Measurements from ENCODE around the gene MICAL2.

The MICAL2 gene

GRCh38 chr11:12186701-12187100, 76.3 kb downstream of the MICAL2 start:
- DNase-seq = peak; percentile 33
- Histone ChIP-seq H3K27ac (peak overlapping the region; percentile 28), H3K27me3 (ENCODE audit: insufficient read depth, low read depth, severe bottlenecking) (no peaks in the 10 kb centered on the region), H3K4me3 (ENCODE audit: low read depth, low read length) (no peak overlapping the region), H3K9me3 (ENCODE audit: severe bottlenecking) (no peaks in the 10 kb centered on the region), H3K36me3 (no peaks in the 10 kb centered on the region)
- TF ChIP-seq, protein P1, sequence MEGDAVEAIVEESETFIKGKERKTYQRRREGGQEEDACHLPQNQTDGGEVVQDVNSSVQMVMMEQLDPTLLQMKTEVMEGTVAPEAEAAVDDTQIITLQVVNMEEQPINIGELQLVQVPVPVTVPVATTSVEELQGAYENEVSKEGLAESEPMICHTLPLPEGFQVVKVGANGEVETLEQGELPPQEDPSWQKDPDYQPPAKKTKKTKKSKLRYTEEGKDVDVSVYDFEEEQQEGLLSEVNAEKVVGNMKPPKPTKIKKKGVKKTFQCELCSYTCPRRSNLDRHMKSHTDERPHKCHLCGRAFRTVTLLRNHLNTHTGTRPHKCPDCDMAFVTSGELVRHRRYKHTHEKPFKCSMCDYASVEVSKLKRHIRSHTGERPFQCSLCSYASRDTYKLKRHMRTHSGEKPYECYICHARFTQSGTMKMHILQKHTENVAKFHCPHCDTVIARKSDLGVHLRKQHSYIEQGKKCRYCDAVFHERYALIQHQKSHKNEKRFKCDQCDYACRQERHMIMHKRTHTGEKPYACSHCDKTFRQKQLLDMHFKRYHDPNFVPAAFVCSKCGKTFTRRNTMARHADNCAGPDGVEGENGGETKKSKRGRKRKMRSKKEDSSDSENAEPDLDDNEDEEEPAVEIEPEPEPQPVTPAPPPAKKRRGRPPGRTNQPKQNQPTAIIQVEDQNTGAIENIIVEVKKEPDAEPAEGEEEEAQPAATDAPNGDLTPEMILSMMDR (IDR thresholded peaks at IDR 0.05; ENCODE audit: low read depth, low read length) = no peak

- H3K9me3 ChIP-seq (ENCODE audit: severe bottlenecking) = no peaks in the 10 kb centered on the region
- DNase-seq = no peak
- no peaks in the 10 kb centered on the region for H3K36me3 ChIP-seq
- H3K4me3 ChIP-seq (ENCODE audit: low read depth, low read length) = no peak overlapping the region
- no peak overlapping the region for H3K27ac ChIP-seq
- TF ChIP-seq, protein P1 (IDR thresholded peaks at IDR 0.05; ENCODE audit: low read depth, low read length) = no peak
- H3K27me3 ChIP-seq (ENCODE audit: insufficient read depth, low read depth, severe bottlenecking) = no peaks in the 10 kb centered on the region
Observed at GRCh38 chr11:12187399-12187798, 77.0 kb downstream of the MICAL2 start.

DNA sequence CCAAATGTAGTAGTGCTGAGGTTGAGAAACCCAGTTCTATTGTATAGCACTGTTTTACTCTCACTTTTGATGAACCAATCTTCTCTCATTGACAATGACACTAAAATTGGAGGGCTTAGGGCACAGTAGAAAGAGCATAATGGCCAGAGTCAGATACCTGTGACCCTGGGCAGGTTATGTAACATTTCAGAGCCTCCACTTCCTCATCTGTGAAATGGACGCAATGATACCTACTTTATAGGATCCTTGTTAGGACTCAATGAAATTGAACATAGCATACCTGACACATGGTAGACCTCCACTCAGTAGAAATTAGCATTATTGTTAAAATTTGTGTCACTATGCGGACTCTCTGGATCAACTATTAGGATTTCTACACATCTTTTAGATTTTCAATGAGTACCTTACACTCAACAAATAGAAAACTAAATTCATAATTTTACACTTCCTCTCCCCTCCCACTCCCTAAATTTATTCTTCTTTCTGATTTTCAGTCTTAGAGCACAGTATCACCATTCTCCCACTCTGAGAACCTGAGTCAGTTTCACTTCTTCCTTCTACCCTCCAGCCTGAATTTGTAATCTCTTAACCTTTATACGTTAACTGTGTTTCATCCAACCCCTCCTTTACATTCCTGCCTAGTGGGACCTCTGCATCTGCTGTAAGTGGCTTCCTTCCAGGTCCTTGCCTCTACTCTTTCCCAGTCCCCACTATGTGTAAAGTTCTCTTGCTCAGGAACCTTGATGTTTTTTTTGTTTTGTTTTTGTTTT, 78.3 kb downstream of the MICAL2 start:
- DNase-seq = no peak
- Histone ChIP-seq H3K27me3 (ENCODE audit: insufficient read depth, low read depth, severe bottlenecking) (no peaks in the 10 kb centered on the region), H3K4me3 (ENCODE audit: low read depth, low read length) (no peak overlapping the region), H3K27ac (no peak overlapping the region), H3K36me3 (no peaks in the 10 kb centered on the region), H3K9me3 (ENCODE audit: severe bottlenecking) (no peaks in the 10 kb centered on the region)
- TF ChIP-seq, protein P1 (IDR thresholded peaks at IDR 0.05; ENCODE audit: low read depth, low read length) = no peak

GRCh38 chr11:12189543-12190235, 79.3 kb downstream of the MICAL2 start:
- H3K27ac ChIP-seq = no peak overlapping the region
- no peaks in the 10 kb centered on the region for H3K9me3 ChIP-seq (ENCODE audit: severe bottlenecking)
- no peaks in the 10 kb centered on the region for H3K36me3 ChIP-seq
- TF ChIP-seq, protein P1 (IDR thresholded peaks at IDR 0.05; ENCODE audit: low read depth, low read length) = no peak
- no peak overlapping the region for H3K4me3 ChIP-seq (ENCODE audit: low read depth, low read length)
- no peak for DNase-seq
- no peaks in the 10 kb centered on the region for H3K27me3 ChIP-seq (ENCODE audit: insufficient read depth, low read depth, severe bottlenecking)

DNA sequence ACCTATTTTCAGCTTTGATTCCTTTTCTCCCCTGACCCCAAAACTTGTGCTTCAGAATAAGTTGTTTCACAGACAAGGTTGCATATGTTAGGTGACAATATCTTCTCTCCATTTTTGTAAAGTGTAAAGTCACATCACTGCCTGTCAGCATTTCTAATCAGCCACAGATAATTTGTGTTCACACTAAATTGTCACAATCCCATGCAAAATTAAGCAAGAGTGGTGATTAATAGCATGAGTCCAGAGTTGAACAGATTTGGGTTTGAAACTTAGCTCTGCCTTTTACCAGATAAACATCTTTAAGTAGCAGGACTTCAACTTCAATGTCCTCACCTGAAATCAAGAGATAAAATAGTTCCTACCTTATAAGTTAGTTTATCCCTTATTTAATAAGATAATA, 80.1 kb downstream of the MICAL2 start:
- no peaks in the 10 kb centered on the region for H3K36me3 ChIP-seq
- TF ChIP-seq, protein P1 (IDR thresholded peaks at IDR 0.05; ENCODE audit: low read depth, low read length) = no peak
- H3K27me3 ChIP-seq (ENCODE audit: insufficient read depth, low read depth, severe bottlenecking) = no peaks in the 10 kb centered on the region
- H3K9me3 ChIP-seq (ENCODE audit: severe bottlenecking) = no peaks in the 10 kb centered on the region
- H3K27ac ChIP-seq = no peak overlapping the region
- H3K4me3 ChIP-seq (ENCODE audit: low read depth, low read length) = no peak overlapping the region
- DNase-seq = no peak

Data from WERI-Rb-1 (cell line).